ENCODE results near the gene SMCO2. TPM values are rescaled to one million over a fixed set of nuclear protein-coding genes. Genes with fewer than 3 reads are reported as not detected.

The SMCO2 gene
- total RNA-seq, 3 donors from 2014 or later, result not detected

GRCh38 chr12:27521066-27521465 lies 74.5 kb downstream of the SMCO2 start:
- Histone ChIP-seq H3K4me3 (no peak overlapping the region), H3K36me3 (ENCODE audit: low read depth) (no peaks in the 10 kb centered on the region), H3K9me3 (no peaks in the 10 kb centered on the region), H3K4me1 (ENCODE audit: low read depth) (peaks cover 5% of the 10 kb centered on the region)
- ATAC-seq, result no peak
- DNase-seq, result peak in 1 of 3 donors; percentile 12
- no peak for TF ChIP-seq CTCF (IDR thresholded peaks at IDR 0.05)
- intact Hi-C loops (cut with DNase I, micrococcal nuclease), result no loop called here

- Histone ChIP-seq H3K36me3 (ENCODE audit: low read depth) (no peaks in the 10 kb centered on the region), H3K4me1 (ENCODE audit: low read depth) (peaks cover 5% of the 10 kb centered on the region), H3K4me3 (no peak overlapping the region), H3K9me3 (no peaks in the 10 kb centered on the region)
- DNase-seq (no peak), ATAC-seq (no peak)
- intact Hi-C loops (cut with DNase I, micrococcal nuclease), result no loop called here
- TF ChIP-seq CTCF (IDR thresholded peaks at IDR 0.05), result no peak
These were observed 75.4 kb downstream of the SMCO2 start for GRCh38 chr12:27521981-27522380.

- Histone ChIP-seq H3K9me3 (no peaks in the 10 kb centered on the region), H3K4me3 (no peak overlapping the region), H3K4me1 (ENCODE audit: low read depth) (peaks cover 5% of the 10 kb centered on the region), H3K36me3 (ENCODE audit: low read depth) (no peaks in the 10 kb centered on the region)
- TF ChIP-seq CTCF (IDR thresholded peaks at IDR 0.05), result no peak
- no peak for ATAC-seq
- intact Hi-C loops (cut with DNase I, micrococcal nuclease), result no loop called here
- no peak for DNase-seq
These were observed 76.7 kb downstream of the SMCO2 start for GRCh38 chr12:27523305-27523641.

GRCh38 chr12:27523642-27524493 lies 77.3 kb downstream of the SMCO2 start, which contains the start of gene PPFIBP1:
Gene PPFIBP1, plus strand, starts transcription at chr12:27524206. Its CDS starts 109,191 bp downstream, at chr12:27633397.
- peaks cover 5% of the 10 kb centered on the region for H3K4me1 ChIP-seq (ENCODE audit: low read depth)
- peak within 1 kb of the TSS; percentile 42 for H3K4me3 ChIP-seq
- H3K36me3 ChIP-seq (ENCODE audit: low read depth), result no peaks in the 10 kb centered on the region
- ATAC-seq (peak; percentile 99), DNase-seq (peak; percentile 98 to 100 (median 100))
- peak; percentile 11 for TF ChIP-seq CTCF (IDR thresholded peaks at IDR 0.05)
- intact Hi-C loops (cut with DNase I, micrococcal nuclease), result no loop called here
- H3K9me3 ChIP-seq, result no peaks in the 10 kb centered on the region

GRCh38 chr12:27524494-27524835 lies 77.9 kb downstream of the SMCO2 start:
- Histone ChIP-seq H3K36me3 (ENCODE audit: low read depth) (no peaks in the 10 kb centered on the region), H3K4me1 (ENCODE audit: low read depth) (peaks cover 5% of the 10 kb centered on the region), H3K4me3 (peak overlapping the region; percentile 42), H3K9me3 (no peaks in the 10 kb centered on the region)
- TF ChIP-seq CTCF (IDR thresholded peaks at IDR 0.05), result no peak
- ATAC-seq (peak; percentile 9), DNase-seq (no peak)
- intact Hi-C loops (cut with DNase I, micrococcal nuclease), result no loop called here

Data from mucosa of descending colon (tissue), 3 donors.